ENCODE measurements around the gene SLCO2A1.

SLCO2A1 gene

DNA sequence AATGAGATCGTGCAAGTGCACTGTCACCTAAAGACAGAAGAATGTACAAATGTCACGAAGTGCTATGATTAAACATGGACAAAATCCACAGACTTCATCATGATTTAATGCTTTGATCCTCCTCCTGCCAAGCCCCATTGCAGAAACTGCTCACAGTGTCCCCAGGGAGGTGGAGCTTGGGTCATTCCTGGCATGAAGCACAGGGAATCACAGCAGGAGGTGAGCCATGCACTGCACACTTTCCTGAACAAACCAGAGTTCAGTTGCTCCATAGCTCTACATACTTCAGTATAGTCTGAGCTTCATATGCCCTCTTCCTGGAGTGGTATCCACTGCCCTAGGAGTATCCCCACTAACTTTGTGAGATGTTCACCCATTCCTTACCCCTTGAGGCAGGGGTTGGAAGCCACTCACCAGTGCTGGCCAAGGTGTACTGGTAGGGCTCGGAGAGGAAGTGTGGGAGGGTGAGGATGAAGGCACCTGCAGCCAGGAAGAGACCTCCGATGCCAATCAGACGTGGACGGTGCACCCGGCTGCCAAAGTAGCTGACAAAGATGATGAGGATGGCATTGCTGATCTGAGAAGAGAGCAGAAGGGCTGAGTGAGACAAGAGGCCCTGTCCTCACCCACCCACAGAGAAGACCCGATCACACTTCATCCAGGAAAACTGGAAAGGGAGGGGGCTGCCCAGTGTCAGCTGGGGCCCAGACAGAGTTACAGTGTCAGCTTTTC lies 56.3 kb downstream of the SLCO2A1 start:
- no peak for DNase-seq

DNA sequence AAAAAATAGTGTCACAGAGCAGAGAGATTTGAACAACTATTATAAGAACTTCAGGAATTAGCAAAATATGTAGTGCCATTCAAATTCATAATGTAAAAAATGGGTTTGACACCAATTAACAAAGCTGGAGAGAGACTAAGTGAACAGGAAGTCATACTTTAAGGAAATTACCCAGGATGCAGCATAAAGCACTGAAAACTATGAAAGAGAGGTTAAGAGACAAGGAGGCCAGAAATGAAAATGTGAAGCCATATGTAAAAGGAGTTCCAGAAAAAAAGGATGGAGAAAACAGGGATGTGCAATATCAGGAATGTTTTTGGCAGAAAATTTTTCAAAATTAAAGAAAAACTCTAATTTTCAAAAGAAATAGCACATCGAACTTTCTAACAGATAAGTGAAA lies 57.6 kb downstream of the SLCO2A1 start:
- no peak for DNase-seq

DNA sequence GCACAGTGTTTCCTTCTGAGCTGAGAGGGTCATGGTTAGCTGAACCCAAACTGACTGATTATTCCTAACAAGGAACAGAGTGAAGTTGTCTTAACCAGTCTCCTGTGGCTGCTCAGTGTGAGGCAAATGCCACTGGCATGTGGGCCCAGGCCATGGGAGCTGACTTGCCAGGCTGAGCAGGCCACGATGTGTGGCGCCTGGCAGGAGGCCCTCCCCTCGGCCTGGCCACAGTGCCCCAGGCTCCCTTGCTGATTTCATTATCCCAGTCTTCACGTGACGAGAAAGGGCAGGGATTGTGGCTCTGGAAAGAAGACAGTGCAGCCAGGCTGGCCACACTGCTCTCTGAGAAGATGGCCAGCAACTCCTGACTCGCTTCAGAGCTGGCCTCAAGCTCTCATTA lies 58.8 kb downstream of the SLCO2A1 start:
- no peak for DNase-seq

DNA sequence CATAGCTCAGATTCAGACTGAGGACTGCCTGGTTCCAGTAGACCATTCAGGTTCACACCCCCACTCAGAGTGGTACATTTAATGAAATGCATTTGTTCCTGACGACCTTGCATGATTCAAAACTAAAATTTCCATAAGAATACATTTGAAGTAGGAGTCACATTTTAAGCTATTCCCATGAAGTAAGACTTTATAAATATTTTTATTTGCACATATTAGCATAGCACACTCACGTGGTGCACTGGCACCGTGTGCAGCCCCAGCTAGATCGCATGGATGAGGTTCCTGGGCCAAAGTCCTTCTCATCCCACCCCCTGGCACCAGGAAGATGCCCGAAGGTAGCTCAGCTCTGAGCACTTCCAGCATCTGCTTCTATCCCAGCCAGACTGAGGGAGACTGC lies 59.4 kb downstream of the SLCO2A1 start:
- no peak for DNase-seq

DNA sequence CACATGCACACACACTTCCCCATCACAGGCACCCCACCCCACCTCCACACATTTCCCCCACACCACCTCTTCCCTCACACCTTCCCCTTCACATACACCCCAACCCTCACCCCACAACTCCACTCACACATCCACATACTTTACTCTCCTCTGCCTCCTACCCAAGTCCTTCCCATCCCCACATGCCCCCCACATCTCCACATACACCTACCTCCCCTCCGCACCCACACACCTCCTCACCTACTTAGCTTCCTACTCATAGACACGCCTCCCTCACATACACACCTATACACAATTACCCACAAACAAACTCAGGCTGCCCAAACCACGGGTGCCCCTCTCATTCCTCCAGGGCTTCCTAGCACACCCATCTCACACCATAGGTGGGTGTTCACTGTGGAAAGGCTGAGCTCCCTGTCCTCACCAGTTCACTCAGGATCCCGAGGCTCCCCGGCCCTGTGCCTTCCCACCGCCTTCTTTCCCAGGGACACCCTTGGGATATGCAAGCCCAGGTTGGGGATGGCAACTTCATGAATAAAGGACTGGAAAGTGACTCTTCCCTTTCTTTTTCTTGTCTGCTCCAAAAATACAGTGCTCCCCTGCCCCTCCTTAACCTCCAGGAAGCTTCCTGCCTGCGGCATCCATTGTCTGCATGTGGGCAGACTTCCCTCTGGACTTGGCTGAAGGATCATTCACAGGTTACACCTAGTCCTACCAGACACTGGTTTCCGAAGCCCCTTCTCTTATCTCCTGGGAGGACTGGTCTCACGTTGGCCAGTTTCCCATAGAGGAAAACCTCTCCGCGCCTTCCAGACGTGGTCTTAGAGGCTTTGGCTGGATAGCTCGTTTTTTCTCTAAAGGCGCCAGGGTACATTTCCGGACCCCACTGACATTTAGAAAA lies 61.5 kb downstream of the SLCO2A1 start:
- DNase-seq: no peak

GRCh38 chr3:133966954-133967353 lies 62.8 kb downstream of the SLCO2A1 start:
- no peak for DNase-seq

- DNase-seq: no peak
Measured at GRCh38 chr3:133965906-133966305, 63.8 kb downstream of the SLCO2A1 start.

- no peak for DNase-seq
Measured at GRCh38 chr3:133965013-133965570, 64.6 kb downstream of the SLCO2A1 start.

GRCh38 chr3:133964547-133964946 lies 65.2 kb downstream of the SLCO2A1 start:
- DNase-seq: no peak

GRCh38 chr3:133963657-133964396 lies 65.9 kb downstream of the SLCO2A1 start:
- DNase-seq: no peak

DNA sequence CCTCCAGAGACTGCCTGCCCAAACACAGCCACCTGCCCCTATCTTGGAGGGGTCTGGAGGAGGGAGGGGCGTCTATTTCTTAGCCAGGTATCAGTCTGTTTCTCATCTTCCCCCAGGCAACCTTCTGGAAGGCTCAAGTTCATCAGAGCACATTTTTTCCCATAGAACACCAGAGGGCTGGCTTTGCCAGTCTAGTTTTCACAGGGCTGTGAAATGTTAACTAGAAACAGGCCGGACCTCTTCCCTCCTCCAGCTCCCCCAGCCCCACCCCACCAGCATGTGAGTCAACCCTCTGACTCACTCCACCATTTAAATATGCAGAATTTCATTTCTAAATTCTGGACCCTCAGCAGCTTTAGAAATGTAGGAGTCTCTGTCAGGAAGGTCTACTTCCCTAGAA lies 66.9 kb downstream of the SLCO2A1 start:
- no peak for DNase-seq

- no peak for DNase-seq
Measured at GRCh38 chr3:133958071-133958805, 71.5 kb downstream of the SLCO2A1 start.

DNA sequence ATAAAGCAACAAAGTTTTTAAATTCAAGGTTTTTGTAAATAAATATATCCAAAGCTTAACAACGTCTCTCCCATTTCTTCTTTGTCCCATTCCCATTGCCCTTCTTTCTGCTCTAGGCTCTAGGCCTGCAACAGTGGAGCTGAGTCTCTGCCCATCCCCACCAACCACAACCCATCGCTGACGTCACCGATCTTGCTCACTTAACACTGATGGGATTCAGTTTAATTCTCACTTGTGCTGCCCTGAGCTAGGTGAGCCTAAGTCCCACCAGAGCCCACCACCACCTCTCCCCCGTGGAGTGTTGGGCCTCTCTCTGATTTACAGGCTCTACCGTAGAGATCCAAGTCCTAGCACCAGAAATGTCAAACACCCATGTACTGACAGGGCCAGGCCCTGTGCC lies 72.7 kb downstream of the SLCO2A1 start:
- no peak for DNase-seq

GRCh38 chr3:133956353-133956752 lies 73.4 kb downstream of the SLCO2A1 start:
- DNase-seq: no peak

GRCh38 chr3:133955892-133956291 lies 73.8 kb downstream of the SLCO2A1 start:
- DNase-seq: no peak

GRCh38 chr3:133954717-133955360 lies 74.9 kb downstream of the SLCO2A1 start:
- DNase-seq: no peak

GRCh38 chr3:133953297-133953696 lies 76.4 kb downstream of the SLCO2A1 start:
- DNase-seq: no peak

DNA sequence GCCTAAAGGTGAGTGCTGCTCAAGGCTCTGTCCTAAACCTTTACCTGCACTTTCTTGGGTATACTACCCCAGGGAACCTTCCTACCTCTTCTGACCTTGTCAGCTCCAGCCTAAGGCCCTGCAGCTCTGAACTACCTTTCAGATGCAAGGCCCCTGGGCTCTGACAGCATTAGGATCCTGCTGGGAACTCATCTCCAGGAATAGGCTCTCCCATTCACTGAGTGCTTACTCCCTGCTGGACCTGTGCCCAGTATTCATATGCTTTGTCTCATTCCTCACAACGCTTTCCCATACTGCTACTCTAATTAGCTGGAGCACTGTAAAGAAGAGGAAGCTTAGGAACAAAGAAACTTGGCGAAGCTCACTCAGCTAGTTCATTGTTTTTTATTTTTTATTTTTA lies 80.3 kb downstream of the SLCO2A1 start:
- DNase-seq: no peak

DNA sequence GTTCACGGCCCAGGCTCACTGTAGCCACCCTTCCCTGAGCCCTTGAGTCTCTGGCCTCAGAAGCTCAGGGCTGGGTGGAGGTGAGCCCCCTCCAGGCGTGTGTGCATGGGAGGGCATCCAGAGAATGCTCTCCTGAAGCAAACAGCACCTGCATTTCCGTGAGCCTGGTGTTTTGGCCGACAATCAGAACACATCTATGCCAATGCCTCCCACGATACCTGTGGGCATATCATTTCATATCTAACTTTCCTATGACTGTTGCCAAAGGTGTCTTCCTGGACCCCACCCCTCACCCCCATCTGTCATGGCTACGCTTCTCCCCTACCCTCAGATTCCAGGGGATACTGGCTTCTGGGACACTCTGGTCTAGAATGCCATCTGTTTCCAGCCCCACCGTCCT lies 80.7 kb downstream of the SLCO2A1 start:
- no peak for DNase-seq

GRCh38 chr3:133948131-133948810 lies 81.5 kb downstream of the SLCO2A1 start:
- DNase-seq: no peak

DNA sequence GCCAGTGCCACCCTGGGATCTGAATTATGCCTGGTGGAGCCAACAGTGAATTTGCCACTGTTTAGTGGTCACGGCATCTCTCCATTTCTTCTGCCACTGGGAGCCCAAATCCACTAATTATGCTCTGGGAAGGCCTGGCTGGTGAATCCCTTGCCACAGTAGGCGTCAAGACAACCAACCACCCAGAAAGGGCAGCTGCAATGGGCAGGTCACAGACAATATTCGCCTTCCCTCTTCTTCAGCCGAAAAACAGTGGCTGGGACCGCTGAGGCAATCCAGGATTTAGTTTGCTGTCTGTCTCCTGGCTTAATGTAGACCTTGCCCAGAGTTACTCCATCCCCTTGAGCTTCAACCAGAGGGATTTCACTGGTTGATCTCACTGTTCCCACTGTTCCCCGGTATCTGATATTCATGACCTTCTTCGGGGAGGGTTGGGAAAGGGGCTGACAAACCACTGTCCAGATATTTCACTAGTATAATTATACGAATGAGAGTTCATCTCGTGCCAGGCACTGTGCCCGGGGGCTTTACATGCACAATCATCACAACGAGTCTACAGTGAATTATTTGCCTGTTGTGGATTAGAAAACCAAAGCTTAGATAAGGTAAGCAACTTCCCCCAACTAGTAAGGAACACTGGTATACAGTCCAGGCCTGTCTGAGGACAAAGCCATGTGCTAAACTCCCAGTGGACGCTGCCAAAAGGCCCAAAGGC lies 84.2 kb downstream of the SLCO2A1 start:
- no peak for DNase-seq
